Measurements from ENCODE around the gene GCSAM. TPM values are rescaled to one million over a fixed set of nuclear protein-coding genes. Genes with fewer than 3 reads are reported as not detected.
A peak's percentile ranks its signal among the peaks of the same experiment; 100 is the strongest.

Gene GCSAM
- total and polyA plus RNA-seq, 4 experiments from 2014 or later, result 36.8 to 42.1 (median 41.1) TPM

DNA sequence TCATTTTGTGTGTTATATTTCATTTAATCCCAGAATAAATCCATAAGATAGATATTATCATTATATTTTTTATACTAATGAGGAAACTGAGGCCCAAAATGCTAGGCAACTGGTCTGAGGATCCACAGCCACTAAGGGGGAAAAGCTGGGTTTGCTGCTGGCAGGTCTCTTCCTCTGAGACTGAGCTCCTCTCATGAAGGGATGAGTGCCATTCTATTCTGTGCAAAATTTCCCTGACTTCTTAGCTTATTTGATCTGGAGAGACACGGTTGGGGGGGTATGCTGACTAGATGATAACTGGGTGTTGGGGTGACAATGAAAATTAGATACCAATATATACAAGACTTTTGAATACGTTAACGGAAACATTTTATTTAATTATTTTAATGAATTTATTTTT is 1.9 kb downstream of the GCSAM start:
- no peak overlapping the region for H3K4me3 ChIP-seq (ENCODE audit: low read length in 2 of 2)
- ChIA-PET CTCF (ENCODE audit: partially characterized antibody) (interaction anchor here (1.2 to 4.3 kb wide), 2 partner anchors 7 to 9 kb away, joined by 3 to 26 read pairs; no protein-coding TSS in a partner anchor), POLR2A (ENCODE audit: partially characterized antibody) (interaction anchor here (0.9 to 1.3 kb wide), 3 partner anchors 19 to 368 kb away, joined by 3 to 4 read pairs (median 3); partner anchors contain the start of genes ABHD10 and BTLA)
- H3K27ac ChIP-seq (ENCODE audit: low read depth, low read length), result peak overlapping the region; percentile 67
- no peaks in the 10 kb centered on the region for H3K27me3 ChIP-seq (ENCODE audit: insufficient read depth, low read length)
- no peak for DNase-seq
- H3K9me3 ChIP-seq (ENCODE audit: control insufficient read depth in 1 of 2, low read length in 2 of 2), result no peaks in the 10 kb centered on the region
- Mint-ChIP-seq H3K36me3 (peaks cover 13 to 22% of the 10 kb centered on the region in 2 donors), H3K4me3 (peak overlapping the region; percentile 50 to 80 (median 75)), H3K4me1 (peaks cover 79 to 97% (median 88%) of the 10 kb centered on the region in 4 donors), H3K27ac (peak overlapping the region; percentile 63 to 96 (median 85)), H3K27me3 (no peaks in the 10 kb centered on the region), H3K9me3 (no peaks in the 10 kb centered on the region)
- H3K36me3 ChIP-seq (ENCODE audit: insufficient read depth, low read length), result no peaks in the 10 kb centered on the region
- intact Hi-C loops (cut with micrococcal nuclease), result no loop called here
- H3K4me1 ChIP-seq (ENCODE audit: insufficient read depth, low read length), result peaks cover 98% of the 10 kb centered on the region

- Mint-ChIP-seq H3K9me3 (no peaks in the 10 kb centered on the region), H3K27ac (peak overlapping the region; percentile 78 to 97 (median 95)), H3K27me3 (no peaks in the 10 kb centered on the region), H3K4me3 (peak overlapping the region; percentile 49 to 74 (median 58)), H3K36me3 (peaks cover 18 to 24% of the 10 kb centered on the region in 2 donors), H3K4me1 (peaks cover 79 to 97% (median 88%) of the 10 kb centered on the region in 4 donors)
- Histone ChIP-seq H3K27me3 (ENCODE audit: insufficient read depth, low read length) (no peaks in the 10 kb centered on the region), H3K9me3 (ENCODE audit: control insufficient read depth in 1 of 2, low read length in 2 of 2) (no peaks in the 10 kb centered on the region), H3K4me1 (ENCODE audit: insufficient read depth, low read length) (peaks cover 98% of the 10 kb centered on the region), H3K27ac (ENCODE audit: low read depth, low read length) (peak overlapping the region; percentile 67), H3K36me3 (ENCODE audit: insufficient read depth, low read length) (peaks cover 2% of the 10 kb centered on the region), H3K4me3 (ENCODE audit: low read length in 2 of 2) (peak overlapping the region in 1 of 2 donors; percentile 11)
- ChIA-PET CTCF (ENCODE audit: partially characterized antibody) (interaction anchor here (1.2 to 4.3 kb wide), 2 partner anchors 8 to 9 kb away, joined by 3 to 26 read pairs; no protein-coding TSS in a partner anchor), POLR2A (ENCODE audit: partially characterized antibody) (interaction anchor here (0.9 to 1.3 kb wide), 3 partner anchors 9 to 369 kb away, joined by 3 to 4 read pairs (median 3); partner anchors contain the start of genes ABHD10 and BTLA)
- intact Hi-C loops (cut with micrococcal nuclease), result no loop called here
- no peak for DNase-seq
These were observed 2.4 kb downstream of the GCSAM start for GRCh38 chr3:112130638-112130993.

DNA sequence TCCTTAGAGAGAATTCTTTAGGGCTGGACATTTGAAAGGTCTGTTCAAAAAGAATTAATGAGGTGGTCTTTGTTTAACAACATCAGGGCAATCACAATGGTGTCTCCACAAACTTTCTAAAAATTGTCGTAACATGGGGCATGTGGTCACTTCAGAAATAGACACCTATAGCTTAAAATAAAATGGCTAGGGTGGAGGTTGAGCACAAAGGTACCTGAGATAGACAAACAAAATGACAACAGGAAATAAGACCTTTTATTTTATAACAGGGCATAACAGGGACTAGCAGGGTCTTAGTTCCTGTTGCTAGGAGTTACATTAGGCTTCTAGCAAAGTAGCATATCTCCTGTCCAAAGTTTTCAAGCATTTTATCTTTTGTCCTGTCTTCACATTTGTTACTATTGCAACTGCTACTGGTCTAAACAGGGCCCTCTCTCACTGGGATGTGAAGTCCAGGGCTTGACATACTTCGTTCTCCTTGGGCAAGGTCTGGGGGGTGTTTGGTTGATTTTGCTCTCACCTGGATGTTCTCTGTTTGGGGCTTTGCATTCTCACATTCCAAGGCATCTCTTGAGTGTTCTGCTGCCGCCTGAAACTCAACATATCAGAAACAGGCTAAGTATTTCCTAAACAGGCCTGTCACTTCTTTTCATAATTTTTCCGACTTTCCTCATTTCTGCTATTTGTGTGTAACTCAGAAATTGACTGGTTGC is 3.0 kb downstream of the GCSAM start:
- no peaks in the 10 kb centered on the region for H3K9me3 Mint-ChIP-seq
- intact Hi-C loops (cut with micrococcal nuclease), result loop anchor here (1.0 kb wide), 2 partner anchors 19 to 889 kb away; a partner anchor contains a TSS
- peaks cover 23 to 29% of the 10 kb centered on the region in 2 donors for H3K36me3 Mint-ChIP-seq
- DNase-seq, result no peak
- Histone ChIP-seq H3K27ac (ENCODE audit: low read depth, low read length) (peak overlapping the region; percentile 67), H3K27me3 (ENCODE audit: insufficient read depth, low read length) (no peaks in the 10 kb centered on the region), H3K36me3 (ENCODE audit: insufficient read depth, low read length) (peaks cover 8% of the 10 kb centered on the region), H3K9me3 (ENCODE audit: control insufficient read depth in 1 of 2, low read length in 2 of 2) (no peaks in the 10 kb centered on the region), H3K4me3 (ENCODE audit: low read length in 2 of 2) (peak overlapping the region in 1 of 2 donors; percentile 11), H3K4me1 (ENCODE audit: insufficient read depth, low read length) (peaks cover 98% of the 10 kb centered on the region)
- H3K4me3 Mint-ChIP-seq, result peak overlapping the region; percentile 49 to 74 (median 58)
- peaks cover 77 to 97% (median 88%) of the 10 kb centered on the region in 4 donors for H3K4me1 Mint-ChIP-seq
- peak overlapping the region; percentile 78 to 97 (median 95) for H3K27ac Mint-ChIP-seq
- ChIA-PET CTCF (ENCODE audit: partially characterized antibody) (interaction anchor here (3.7 to 4.3 kb wide), 2 partner anchors 8 to 19 kb away, joined by 23 to 26 read pairs; no protein-coding TSS in a partner anchor), POLR2A (ENCODE audit: partially characterized antibody) (interaction anchor here (1.3 to 1.7 kb wide), 3 partner anchors 10 to 369 kb away, joined by 3 to 4 read pairs (median 4); partner anchors contain the start of gene BTLA)
- H3K27me3 Mint-ChIP-seq, result no peaks in the 10 kb centered on the region

DNA sequence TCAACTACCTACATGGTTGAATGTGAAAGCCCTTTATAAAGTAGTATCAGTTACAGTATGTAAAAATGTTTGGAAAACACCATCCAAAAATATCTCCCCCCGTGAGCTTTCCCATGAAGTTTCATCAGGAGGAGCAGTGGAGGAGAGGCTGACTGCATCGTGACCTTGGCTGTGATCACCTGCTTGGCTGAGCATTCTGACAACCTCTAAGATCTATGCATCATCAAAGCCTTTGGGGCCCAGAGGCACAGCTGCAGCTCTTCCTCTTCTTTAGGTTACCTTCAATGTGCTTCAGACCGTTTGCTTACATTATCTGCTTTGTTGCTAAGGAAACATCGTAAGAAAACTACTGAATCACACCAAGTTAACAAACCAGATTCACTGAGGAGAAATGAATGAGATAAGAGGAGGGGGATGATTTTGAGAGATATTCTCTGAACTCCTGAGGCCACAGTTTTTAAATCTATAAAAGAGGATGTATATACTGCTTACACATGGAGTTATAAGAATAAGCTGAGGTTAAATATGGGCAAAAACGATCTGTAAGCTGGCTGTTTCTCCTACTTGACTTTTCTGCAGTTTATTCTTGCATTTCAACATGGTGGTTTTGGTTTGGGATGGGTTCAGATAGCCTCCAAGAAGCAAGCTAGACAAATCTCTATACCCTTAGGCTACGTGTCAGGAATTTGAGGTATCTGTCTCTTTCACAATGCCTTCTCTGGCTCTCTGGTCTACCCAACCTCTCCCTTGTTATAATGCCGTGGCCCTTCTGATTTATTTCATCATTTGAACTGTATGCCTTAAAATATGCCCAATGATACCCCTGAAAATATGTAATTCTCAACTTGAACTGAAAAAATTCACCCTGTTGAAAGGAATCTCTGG is 4.0 kb downstream of the GCSAM start:
- no peaks in the 10 kb centered on the region for H3K9me3 ChIP-seq (ENCODE audit: control insufficient read depth in 1 of 2, low read length in 2 of 2)
- H3K4me3 ChIP-seq (ENCODE audit: low read length in 2 of 2), result no peak overlapping the region
- Mint-ChIP-seq H3K9me3 (no peaks in the 10 kb centered on the region), H3K4me3 (peak overlapping the region in 7 of 8 donors; percentile 38 to 74 (median 59)), H3K27me3 (no peaks in the 10 kb centered on the region), H3K36me3 (peaks cover 29 to 35% of the 10 kb centered on the region in 2 donors), H3K27ac (peak overlapping the region; percentile 78 to 97 (median 95)), H3K4me1 (peaks cover 70 to 93% (median 82%) of the 10 kb centered on the region in 4 donors)
- POLR2A ChIA-PET (ENCODE audit: partially characterized antibody), result interaction anchor here (0.8 to 2.8 kb wide), 7 partner anchors 9 to 433 kb away, joined by 3 to 10 read pairs (median 4); partner anchors contain the start of genes ATG3 and SLC35A5
- H3K27ac ChIP-seq (ENCODE audit: low read depth, low read length), result peak overlapping the region; percentile 67
- intact Hi-C loops (cut with micrococcal nuclease), result loop anchor here (1.0 kb wide), 2 partner anchors 18 to 890 kb away; a partner anchor contains a TSS
- peak; percentile 78 to 86 (median 82) for DNase-seq
- peaks cover 93% of the 10 kb centered on the region for H3K4me1 ChIP-seq (ENCODE audit: insufficient read depth, low read length)
- no peaks in the 10 kb centered on the region for H3K27me3 ChIP-seq (ENCODE audit: insufficient read depth, low read length)
- H3K36me3 ChIP-seq (ENCODE audit: insufficient read depth, low read length), result peaks cover 13% of the 10 kb centered on the region
- CTCF ChIA-PET (ENCODE audit: partially characterized antibody), result interaction anchor here (1.3 to 4.3 kb wide), 4 partner anchors 9 to 22 kb away, joined by 3 to 26 read pairs (median 14); no protein-coding TSS in a partner anchor

GRCh38 chr3:112127522-112128494 is 5.2 kb downstream of the GCSAM start:
- peak overlapping the region; percentile 51 to 76 (median 70) for H3K4me3 Mint-ChIP-seq
- intact Hi-C loops (cut with micrococcal nuclease), result loop anchor here (2.0 kb wide), 1 partner anchor 53 kb away; no protein-coding TSS in a partner anchor

More at GRCh38 chr3:112127522-112128494, 5.2 kb downstream of the GCSAM start:
- H3K27me3 ChIP-seq (ENCODE audit: insufficient read depth, low read length), result no peaks in the 10 kb centered on the region
- peaks cover 25% of the 10 kb centered on the region for H3K36me3 ChIP-seq (ENCODE audit: insufficient read depth, low read length)
- no peaks in the 10 kb centered on the region for H3K9me3 Mint-ChIP-seq
- no peak for DNase-seq
- POLR2A ChIA-PET (ENCODE audit: partially characterized antibody), result interaction anchor here (0.7 to 2.8 kb wide), 8 partner anchors 10 to 434 kb away, joined by 3 to 10 read pairs (median 4); partner anchors contain the start of genes ATG3, BTLA and SLC35A5
- H3K4me3 ChIP-seq (ENCODE audit: low read length in 2 of 2), result no peak overlapping the region
- H3K36me3 Mint-ChIP-seq, result peaks cover 42% of the 10 kb centered on the region in 2 donors
- peaks cover 61 to 84% (median 73%) of the 10 kb centered on the region in 4 donors for H3K4me1 Mint-ChIP-seq
- H3K27me3 Mint-ChIP-seq, result no peaks in the 10 kb centered on the region
- H3K27ac Mint-ChIP-seq, result peak overlapping the region; percentile 78 to 97 (median 95)
- peaks cover 80% of the 10 kb centered on the region for H3K4me1 ChIP-seq (ENCODE audit: insufficient read depth, low read length)
- H3K27ac ChIP-seq (ENCODE audit: low read depth, low read length), result peak overlapping the region; percentile 67
- H3K9me3 ChIP-seq (ENCODE audit: control insufficient read depth in 1 of 2, low read length in 2 of 2), result no peaks in the 10 kb centered on the region
- CTCF ChIA-PET (ENCODE audit: partially characterized antibody), result interaction anchor here (1.3 to 4.3 kb wide), 5 partner anchors 8 to 55 kb away, joined by 3 to 26 read pairs (median 4); no protein-coding TSS in a partner anchor
